HG03521 (cell line): Measurements from ENCODE around the gene CAMTA1.

Source experiments
- ATAC-seq: cut with Tn5 transposase; IDR thresholded peaks from one replicate; pipeline ENCODE4 v1.9.1; 2021; ENCODE audit warnings: mild to moderate bottlenecking, moderate library complexity; ENCODE audit not compliant: unreplicated experiment

CAMTA1 gene

DNA sequence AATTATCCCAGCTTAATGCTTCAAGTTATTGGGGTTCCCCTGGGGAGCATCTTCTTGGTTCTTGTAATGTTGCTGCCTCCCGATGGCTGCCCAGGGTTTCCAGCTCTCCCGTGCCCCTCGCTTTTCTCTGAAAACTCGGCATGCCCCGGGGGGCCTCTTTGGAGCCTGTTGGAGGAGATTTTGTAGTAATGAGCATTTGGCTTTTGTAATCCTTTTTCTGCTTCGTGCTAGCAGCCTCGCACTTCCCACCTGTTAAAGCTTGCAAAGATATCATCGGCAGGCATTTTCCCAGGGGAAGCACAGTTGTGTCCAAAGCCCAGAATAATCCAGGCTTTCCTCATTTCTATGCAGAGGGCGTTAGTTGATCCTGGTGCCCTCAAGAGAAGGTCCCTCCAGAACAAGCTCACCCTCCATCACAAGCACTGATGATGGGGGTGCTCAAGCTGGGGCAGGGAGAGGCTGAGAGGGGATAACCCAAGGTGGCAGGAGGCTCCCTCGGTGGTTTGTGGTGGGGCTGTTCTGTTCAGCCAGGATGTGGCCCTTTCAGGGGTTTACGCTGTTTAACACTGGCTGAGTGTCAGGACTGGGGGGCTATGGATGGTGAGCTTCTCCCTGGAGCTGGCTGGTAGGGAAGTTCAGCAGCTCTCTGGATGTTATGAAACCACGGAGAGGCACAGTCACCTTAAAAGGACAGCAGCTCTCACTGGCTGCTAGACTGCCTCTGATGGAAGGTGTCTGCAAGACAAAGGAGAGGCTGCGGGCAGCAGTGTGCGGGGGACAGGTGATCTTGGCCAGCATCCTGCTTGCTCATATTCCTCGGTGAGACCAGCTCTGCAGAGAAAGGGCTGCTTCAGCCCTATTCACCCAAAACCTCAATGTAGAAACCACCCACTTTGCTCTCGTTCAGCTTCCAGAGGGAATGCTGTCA lies 508.7 kb downstream of the CAMTA1 start:
- no peak for ATAC-seq

GRCh38 chr1:7294636-7295035 lies 509.4 kb downstream of the CAMTA1 start:
- ATAC-seq: no peak

DNA sequence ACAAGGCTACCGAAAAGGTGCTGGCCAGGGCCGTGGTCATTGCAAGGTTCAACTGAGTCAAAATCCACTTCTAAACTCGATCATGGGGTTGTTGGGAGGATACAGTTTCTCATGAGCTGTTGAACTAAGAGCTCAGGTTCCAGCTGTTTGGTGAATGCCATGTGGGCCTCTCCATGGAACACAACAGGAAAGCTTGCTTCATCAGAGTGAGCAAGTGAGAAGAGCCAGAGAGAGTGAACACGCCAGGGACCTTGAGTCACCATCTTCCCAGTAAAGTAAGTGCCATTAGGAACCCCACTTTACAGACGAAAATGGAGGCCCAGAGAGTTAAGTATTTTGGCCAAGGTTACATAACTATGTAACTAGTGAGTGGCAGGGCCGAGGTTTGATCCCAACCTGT lies 510.7 kb downstream of the CAMTA1 start:
- ATAC-seq: no peak

GRCh38 chr1:7296968-7297367 lies 511.7 kb downstream of the CAMTA1 start:
- ATAC-seq: no peak

DNA sequence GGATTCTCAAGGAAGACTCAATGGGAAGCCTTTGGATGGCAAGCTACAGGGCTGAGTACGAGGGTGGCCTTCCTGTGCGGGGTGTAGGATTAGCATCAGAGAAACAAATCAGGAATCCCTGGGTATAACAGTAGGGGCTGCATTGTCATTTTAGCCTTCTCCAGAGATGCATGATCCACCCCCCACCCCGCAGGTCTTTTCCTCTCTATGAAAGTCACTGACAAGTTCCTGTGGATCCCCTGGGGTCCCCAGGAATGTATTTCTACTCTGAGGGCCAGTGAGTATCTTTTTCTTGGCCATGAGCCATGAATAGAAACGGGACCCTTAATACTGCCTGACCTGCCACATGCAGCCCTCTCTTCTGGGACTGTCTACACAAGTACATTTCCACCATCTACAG lies 512.9 kb downstream of the CAMTA1 start:
- ATAC-seq: no peak

- no peak for ATAC-seq
Observed at GRCh38 chr1:7298749-7299151, 513.5 kb downstream of the CAMTA1 start.

- ATAC-seq: no peak
Observed at GRCh38 chr1:7299329-7299799, 514.1 kb downstream of the CAMTA1 start.

GRCh38 chr1:7299994-7300393 lies 514.7 kb downstream of the CAMTA1 start:
- ATAC-seq: no peak

DNA sequence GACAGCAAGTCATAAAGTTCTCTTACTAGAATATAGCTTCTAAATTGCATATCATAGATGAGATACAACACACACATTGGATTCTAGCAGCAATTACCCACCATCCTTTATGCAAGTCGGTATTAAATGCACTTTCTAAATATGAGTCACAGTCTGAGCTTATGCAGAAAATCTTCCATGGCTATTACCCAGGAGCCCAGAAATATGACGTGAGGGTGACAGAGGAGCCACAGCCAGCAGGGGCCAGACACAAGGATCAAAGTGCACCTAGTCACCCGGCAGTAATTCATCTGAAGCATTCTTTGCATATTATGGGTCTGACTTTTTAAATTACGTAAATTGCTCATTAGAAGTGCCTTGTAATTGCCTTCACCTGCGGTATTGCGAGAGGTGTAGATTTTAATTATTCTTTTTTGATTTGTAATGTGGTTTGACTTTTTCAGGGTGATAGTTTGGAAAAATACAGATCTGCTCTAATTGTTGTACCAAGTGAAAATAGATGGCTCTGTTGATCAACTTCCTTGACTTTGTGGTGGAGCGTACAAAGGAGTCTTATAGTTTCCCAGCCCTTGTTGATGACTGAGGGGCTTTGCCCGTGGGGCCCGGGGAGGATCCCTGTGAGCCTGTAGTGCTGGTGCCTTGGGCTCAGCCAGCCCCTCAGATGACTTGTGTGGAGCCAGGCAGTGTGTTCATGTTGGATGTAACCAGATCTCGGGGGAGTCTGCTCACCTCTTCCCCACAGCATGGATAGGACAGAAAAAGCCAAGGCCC lies 515.8 kb downstream of the CAMTA1 start:
- ATAC-seq: no peak

DNA sequence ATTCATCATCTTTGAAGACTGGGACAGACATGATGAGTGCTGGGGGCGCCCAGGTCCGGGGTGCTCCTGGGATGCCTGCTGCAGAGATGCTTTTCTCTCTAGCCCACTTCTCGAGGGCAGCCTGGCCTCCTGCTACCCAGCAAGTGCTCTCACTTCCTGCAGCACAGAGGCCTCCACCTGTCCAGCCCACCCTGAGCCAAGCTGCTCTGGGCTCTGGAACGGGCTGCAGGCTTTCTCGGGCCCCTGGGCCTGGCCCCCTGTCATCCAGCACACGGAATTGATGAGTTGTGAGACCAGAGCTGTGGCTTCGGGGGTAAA lies 516.4 kb downstream of the CAMTA1 start:
- no peak for ATAC-seq

DNA sequence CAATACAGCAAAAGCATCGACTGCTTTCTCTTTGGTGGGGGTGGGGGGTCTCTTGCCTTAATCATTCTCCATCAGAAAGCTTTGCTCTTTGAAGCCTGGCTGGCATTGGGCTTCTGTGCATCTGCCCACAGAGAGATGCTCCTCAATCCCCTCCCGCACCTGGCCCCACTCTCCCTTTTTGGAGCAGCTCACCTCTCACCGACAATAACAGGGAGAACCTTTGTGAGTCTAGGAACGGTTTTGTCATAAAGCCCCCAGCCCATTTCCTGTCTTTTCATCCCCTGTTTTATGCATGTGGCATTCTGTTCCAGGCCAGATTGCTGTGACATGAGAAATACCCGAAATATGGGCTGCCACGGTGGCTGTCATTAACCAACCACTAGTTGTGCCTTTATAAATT lies 516.9 kb downstream of the CAMTA1 start:
- ATAC-seq: no peak

DNA sequence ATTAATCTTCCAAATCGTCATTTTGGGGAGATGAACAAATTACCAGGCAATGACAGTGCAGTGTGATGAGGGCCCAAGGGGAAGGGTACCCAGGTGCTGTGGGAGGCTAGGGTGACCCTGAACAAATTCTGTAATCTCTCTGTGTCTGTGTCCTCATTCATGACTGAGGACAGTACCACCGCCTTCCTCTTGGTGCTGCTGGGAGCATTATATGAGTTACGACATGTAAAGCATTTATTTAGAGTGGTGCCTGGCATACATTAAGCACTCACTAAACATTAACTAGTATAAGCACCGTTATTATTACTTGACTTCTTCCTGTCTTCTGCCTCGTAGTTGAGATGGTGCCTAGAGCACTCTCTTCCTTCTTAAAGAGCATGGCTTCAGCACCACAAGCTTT lies 517.6 kb downstream of the CAMTA1 start:
- no peak for ATAC-seq

DNA sequence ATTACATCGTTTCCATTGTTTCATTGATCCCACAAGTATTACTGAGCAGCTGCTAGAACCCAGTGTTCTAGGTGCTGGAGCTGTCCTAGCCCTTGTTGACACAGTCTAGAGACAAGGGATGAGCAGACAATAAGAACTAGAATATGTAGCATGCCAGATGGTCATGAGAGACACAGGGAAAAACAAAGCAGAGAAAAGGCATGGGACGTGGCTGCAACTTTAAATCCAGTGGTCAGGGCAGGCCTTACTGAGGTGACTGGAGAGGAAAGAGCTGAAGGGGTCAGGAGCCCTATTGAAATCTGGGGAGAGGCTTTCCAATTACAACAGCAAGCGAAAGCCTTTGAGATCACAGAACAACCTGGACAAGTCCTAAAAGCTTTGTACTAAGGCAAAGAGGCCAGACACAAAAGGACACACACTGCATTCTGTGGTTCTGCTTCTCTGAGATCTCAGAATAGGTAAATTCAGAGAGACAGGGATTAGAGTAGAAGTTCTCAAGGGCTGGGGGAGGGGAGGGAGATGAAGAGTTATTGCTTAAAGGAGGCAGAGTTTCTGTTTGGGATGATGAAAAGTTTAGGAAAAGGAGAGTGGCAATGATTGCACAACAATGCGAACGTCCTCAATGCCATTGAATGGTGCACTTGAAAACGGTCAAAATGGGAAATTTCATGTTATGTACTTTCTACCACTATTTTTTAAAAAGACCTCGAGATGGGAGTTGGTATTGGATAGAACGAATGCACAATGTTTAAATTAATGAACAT lies 518.5 kb downstream of the CAMTA1 start:
- ATAC-seq: no peak

GRCh38 chr1:7313081-7313546 lies 527.9 kb downstream of the CAMTA1 start:
- ATAC-seq: no peak

- ATAC-seq: no peak
Observed at GRCh38 chr1:7313826-7314225, 528.6 kb downstream of the CAMTA1 start.

- ATAC-seq: no peak
Observed at GRCh38 chr1:7315316-7315715, 530.1 kb downstream of the CAMTA1 start.

DNA sequence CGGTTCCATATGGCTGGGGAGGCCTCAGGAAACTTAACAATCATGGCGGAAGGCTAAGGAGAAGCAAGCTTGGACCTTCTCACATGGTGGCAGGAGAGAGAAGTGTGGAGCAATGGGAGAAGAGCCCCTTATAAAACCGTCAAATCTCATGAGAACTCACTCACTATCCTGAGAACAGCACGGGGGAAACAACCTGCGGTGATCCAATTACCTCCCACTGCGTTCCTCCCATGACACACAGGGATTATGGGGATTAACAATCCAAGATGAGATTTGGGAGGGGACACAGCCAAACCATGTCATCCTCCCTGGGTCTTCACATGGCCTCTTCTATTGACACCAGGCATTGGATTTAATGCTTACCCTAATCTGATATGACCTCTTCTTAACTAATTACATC lies 530.7 kb downstream of the CAMTA1 start:
- ATAC-seq: no peak

- no peak for ATAC-seq
Observed at GRCh38 chr1:7317888-7318287, 532.6 kb downstream of the CAMTA1 start.

GRCh38 chr1:7319196-7319595 lies 533.9 kb downstream of the CAMTA1 start:
- no peak for ATAC-seq

DNA sequence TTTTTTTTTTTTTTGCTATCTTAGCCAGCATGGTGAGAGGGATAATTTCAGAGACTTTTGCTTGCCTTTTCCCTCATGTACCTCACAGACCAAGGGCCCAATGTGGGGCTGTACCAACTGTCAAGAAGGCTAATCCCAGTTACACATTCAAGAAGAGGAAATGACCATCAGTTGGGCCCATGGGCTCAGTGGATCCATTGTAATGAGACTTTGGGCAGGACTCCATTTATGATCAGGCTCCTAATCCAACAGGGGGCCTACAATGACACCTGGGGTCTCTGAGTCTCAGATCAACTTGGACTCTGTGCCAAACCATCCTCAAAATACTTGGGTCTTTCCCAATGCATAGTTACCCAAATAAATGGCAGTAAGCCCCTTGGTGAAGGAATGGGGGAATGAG lies 535.4 kb downstream of the CAMTA1 start:
- no peak for ATAC-seq

DNA sequence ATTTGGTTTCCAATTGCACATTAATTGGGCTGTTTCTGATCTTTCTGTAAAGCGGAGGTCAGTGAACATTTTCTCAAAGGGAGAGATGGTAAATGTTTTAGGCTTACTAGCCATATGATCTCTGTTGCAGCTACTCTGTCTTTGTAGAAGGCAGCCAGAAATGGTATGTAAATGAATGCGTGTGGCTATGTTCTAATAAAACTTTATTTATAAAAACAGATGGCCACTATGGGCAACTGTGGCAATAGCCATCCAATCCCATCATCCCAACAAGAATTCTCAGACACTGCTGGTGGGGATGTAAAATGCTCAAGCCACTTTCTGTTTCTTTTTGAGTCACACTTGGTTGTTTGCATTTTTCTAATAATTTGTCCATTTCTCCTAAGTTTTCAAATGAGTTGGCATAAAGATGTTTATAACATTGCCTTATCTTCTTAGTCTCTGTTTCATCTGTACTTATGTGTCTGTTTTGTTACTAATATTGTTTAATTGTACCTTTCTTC lies 537.1 kb downstream of the CAMTA1 start:
- no peak for ATAC-seq
